Gastroesophageal sphincter (tissue), 4 donors: Measurements from ENCODE around the gene RIC1. TPM values are rescaled to one million over a fixed set of nuclear protein-coding genes. Genes with fewer than 3 reads are reported as not detected.

Experiments used
- ATAC-seq: fragments of 150-250 bp; one replicate; pipeline ENCODE4 v1.9.1; 2016; ENCODE audit warnings: mild to moderate bottlenecking, moderate library complexity
- H3K27ac ChIP-seq, 4 donors: fragments of 200-600 bp; sonication (generic) in 3 of 4; 1 replicate in 3 of 4; 2 replicates in 1 of 4; pipeline ENCODE4 v1.5.1; 2016 to 2019
- H3K27me3 ChIP-seq: fragments of 200-600 bp; sonication (generic); one replicate; pipeline ENCODE4 v1.5.1; 2019
- H3K36me3 ChIP-seq, 2 donors: fragments of 200-600 bp; sonication (generic); one replicate each; pipeline ENCODE4 v1.5.1; 2019; ENCODE audit warnings: control low read depth in 1 of 2
- H3K4me1 ChIP-seq, 3 donors: fragments of 200-600 bp; sonication (generic); 1 replicate in 2 of 3; 2 replicates in 1 of 3; pipeline ENCODE4 v1.5.1; 2016 to 2019; ENCODE audit warnings: control low read depth in 2 of 3
- H3K4me3 ChIP-seq, 2 donors: fragments of 200-600 bp; sonication (generic); one replicate each; pipeline ENCODE4 v1.5.1; 2019; ENCODE audit warnings: mild to moderate bottlenecking in 1 of 2, moderate library complexity in 1 of 2
- H3K9me3 ChIP-seq, 3 donors: fragments of 200-600 bp; sonication (generic); one replicate each; pipeline ENCODE4 v1.5.1; 2017 to 2019; ENCODE audit warnings: control low read depth in 2 of 3
- EP300 ChIP-seq: sonication (generic); formaldehyde crosslinking; IDR thresholded peaks from one replicate; pipeline ENCODE4 v1.6.1; 2017; ENCODE audit warnings: antibody characterized with exemption, mild to moderate bottlenecking
- POLR2A ChIP-seq, 2 donors: fragments of 450-650 bp; IDR thresholded peaks; one replicate each; pipeline ENCODE4 v1.6.1; 2017; ENCODE audit warnings: antibody characterized with exemption in 2 of 2, mild to moderate bottlenecking in 2 of 2, moderate library complexity in 1 of 2
- POLR2AphosphoS5 ChIP-seq: sonication (generic); formaldehyde crosslinking; IDR thresholded peaks from one replicate; pipeline ENCODE4 v1.6.1; 2017; ENCODE audit warnings: antibody characterized with exemption
- whole genome bisulfite sequencing, 2 donors: methylation state at CpG; one replicate each; pipeline ENCODE4 v1.1.5; 2018; ENCODE audit warnings: low coverage in 1 of 2; 5-methylcytosine and 5-hydroxymethylcytosine counted together
- total RNA-seq, 4 donors: library from RNA; depleted of rRNA; stranded (reverse); fragments of >200 nt; gene quantifications; one replicate each; pipeline ENCODE4 v1.1.0, GENCODE V29; 2016
- TF ChIP-seq, protein P1 (sequence below), 4 experiments: fragments of 200-600 bp in 2 of 4; fragments of 450-650 bp in 2 of 4; sonication (generic) in 1 of 4; IDR thresholded peaks; one replicate each; pipeline ENCODE4 v1.5.1; 2017 to 2019; ENCODE audit warnings: antibody characterized with exemption in 4 of 4, mild to moderate bottlenecking in 2 of 4, moderate library complexity in 2 of 4

Gene RIC1
- total RNA-seq, 4 donors from 2014 or later, result 39.2 to 60.5 (median 47.2) TPM

- Histone ChIP-seq H3K4me1 (no peaks in the 10 kb centered on the region), H3K9me3 (peaks cover 0 to 24% (median 1%) of the 10 kb centered on the region in 3 donors), H3K27me3 (no peaks in the 10 kb centered on the region), H3K4me3 (no peak overlapping the region), H3K36me3 (peaks cover 0 to 48% of the 10 kb centered on the region in 2 donors), H3K27ac (no peak overlapping the region)
- ATAC-seq, result no peak
- no peak for TF ChIP-seq POLR2A (IDR thresholded peaks at IDR 0.05)
- TF ChIP-seq POLR2AphosphoS5, result no peak
- TF ChIP-seq, protein P1, sequence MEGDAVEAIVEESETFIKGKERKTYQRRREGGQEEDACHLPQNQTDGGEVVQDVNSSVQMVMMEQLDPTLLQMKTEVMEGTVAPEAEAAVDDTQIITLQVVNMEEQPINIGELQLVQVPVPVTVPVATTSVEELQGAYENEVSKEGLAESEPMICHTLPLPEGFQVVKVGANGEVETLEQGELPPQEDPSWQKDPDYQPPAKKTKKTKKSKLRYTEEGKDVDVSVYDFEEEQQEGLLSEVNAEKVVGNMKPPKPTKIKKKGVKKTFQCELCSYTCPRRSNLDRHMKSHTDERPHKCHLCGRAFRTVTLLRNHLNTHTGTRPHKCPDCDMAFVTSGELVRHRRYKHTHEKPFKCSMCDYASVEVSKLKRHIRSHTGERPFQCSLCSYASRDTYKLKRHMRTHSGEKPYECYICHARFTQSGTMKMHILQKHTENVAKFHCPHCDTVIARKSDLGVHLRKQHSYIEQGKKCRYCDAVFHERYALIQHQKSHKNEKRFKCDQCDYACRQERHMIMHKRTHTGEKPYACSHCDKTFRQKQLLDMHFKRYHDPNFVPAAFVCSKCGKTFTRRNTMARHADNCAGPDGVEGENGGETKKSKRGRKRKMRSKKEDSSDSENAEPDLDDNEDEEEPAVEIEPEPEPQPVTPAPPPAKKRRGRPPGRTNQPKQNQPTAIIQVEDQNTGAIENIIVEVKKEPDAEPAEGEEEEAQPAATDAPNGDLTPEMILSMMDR (IDR thresholded peaks at IDR 0.05), result no peak
- no peak for TF ChIP-seq EP300
- 50 to 73% methylated on average over 1 of the region's 1 CpG for WGBS, 2 donors
Observed at GRCh38 chr9:5783982-5784381, 155.1 kb downstream of the RIC1 start.

- Histone ChIP-seq H3K36me3 (peaks cover 0 to 44% of the 10 kb centered on the region in 2 donors), H3K27ac (no peak overlapping the region), H3K4me3 (no peak overlapping the region), H3K4me1 (no peaks in the 10 kb centered on the region), H3K9me3 (peaks cover 0 to 16% (median 1%) of the 10 kb centered on the region in 3 donors), H3K27me3 (no peaks in the 10 kb centered on the region)
- WGBS, 2 donors, result 64 to 68% methylated on average over 4 of the region's 4 CpGs
- TF ChIP-seq, protein P1 (IDR thresholded peaks at IDR 0.05), result no peak
- TF ChIP-seq POLR2AphosphoS5, result no peak
- no peak for TF ChIP-seq EP300
- no peak for TF ChIP-seq POLR2A (IDR thresholded peaks at IDR 0.05)
- no peak for ATAC-seq
Observed at GRCh38 chr9:5784526-5785315, 155.8 kb downstream of the RIC1 start.

DNA sequence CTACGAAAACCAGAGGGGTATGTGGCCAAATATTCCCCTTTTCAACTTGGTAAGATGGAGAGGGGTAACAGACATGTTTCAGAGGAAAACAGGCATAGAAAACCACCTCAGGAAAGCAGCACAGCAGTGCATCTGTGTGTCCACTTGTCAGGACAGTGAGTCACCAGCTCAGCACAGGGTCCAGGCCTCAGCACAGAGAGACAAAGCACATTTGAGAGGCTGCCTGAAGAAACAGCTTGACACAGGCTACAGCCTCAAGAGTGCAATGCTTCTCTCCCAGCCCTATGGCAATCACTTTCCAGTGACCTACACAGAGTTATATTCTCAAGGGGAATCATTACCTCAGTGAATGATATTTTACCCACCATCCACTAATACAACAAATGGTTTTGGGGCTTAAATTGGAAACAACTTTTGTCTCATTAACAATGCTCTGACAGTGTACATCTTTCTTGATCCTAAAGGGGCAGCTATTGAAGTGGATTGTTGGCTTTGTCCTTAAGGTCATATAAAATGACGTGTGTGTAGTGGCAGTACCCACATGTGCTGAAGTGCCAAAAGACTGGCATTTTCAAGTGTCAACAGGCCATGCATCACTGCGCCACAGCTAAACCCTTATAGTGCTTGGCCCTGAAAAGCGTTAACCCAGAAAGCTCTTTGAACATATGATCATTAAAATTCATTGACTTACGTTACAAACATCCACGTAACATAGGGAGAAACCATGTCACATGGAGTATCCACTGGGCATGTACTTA is 157.6 kb downstream of the RIC1 start:
- TF ChIP-seq, protein P1 (IDR thresholded peaks at IDR 0.05), result no peak
- TF ChIP-seq EP300, result no peak
- no peak overlapping the region for H3K27ac ChIP-seq
- H3K27me3 ChIP-seq, result no peaks in the 10 kb centered on the region
- 89 to 92% methylated on average over 5 to 6 of the region's 6 CpGs for WGBS, 2 donors
- no peaks in the 10 kb centered on the region for H3K4me1 ChIP-seq
- H3K36me3 ChIP-seq, result peaks cover 0 to 37% of the 10 kb centered on the region in 2 donors
- peaks cover 0 to 15% (median 1%) of the 10 kb centered on the region in 3 donors for H3K9me3 ChIP-seq
- no peak overlapping the region for H3K4me3 ChIP-seq
- ATAC-seq, result no peak

GRCh38 chr9:5787220-5787619 is 158.3 kb downstream of the RIC1 start:
- TF ChIP-seq POLR2AphosphoS5 (no peak), EP300 (no peak), POLR2A (IDR thresholded peaks at IDR 0.05) (no peak)
- TF ChIP-seq, protein P1 (IDR thresholded peaks at IDR 0.05), result no peak
- Histone ChIP-seq H3K27me3 (no peaks in the 10 kb centered on the region), H3K4me1 (no peaks in the 10 kb centered on the region), H3K4me3 (no peak overlapping the region), H3K9me3 (peaks cover 0 to 14% (median 1%) of the 10 kb centered on the region in 3 donors), H3K27ac (no peak overlapping the region), H3K36me3 (peaks cover 0 to 37% of the 10 kb centered on the region in 2 donors)
- WGBS, 2 donors, result 100% methylated on average over 1 of the region's 2 CpGs; no CpG with 5 or more reads in 1 of the 2 donors
- ATAC-seq, result no peak
